ENCODE measurements around the gene LTB. TPM values are rescaled to one million over a fixed set of nuclear protein-coding genes. Genes with fewer than 3 reads are reported as not detected.

The LTB gene
- total and polyA plus RNA-seq, 2 of the 13 experiments (the other 11 are each of a cell fraction or from before 2014, with no cell fraction given), result 0.09 to 0.22 TPM

GRCh38 chr6:31569861-31570536 is 12.2 kb downstream of the LTB start:
- FAIRE-seq, result no peak
- BruUV-seq (replicated peaks), result no TSS peak
- no peaks in the 10 kb centered on the region for H3K79me2 ChIP-seq (ENCODE audit: insufficient read depth, low read length)
- ATAC-seq, result no peak
- in situ Hi-C loops (cut with HindIII; ENCODE audit: extremely low pct_ligation_motif_present, low pct_unique_long_range_greater_than_20kb) (no loop called here), intact Hi-C loops (cut with micrococcal nuclease; ENCODE audit: unreplicated experiment) (no loop called here)
- H3K9me3 ChIP-seq (ENCODE audit: low read length), result no peaks in the 10 kb centered on the region
- H3K27ac ChIP-seq (ENCODE audit: extremely low read length, insufficient read depth, low read length), result no peak overlapping the region
- ChIA-PET CTCF (ENCODE audit: low intra/inter-chr PET ratio, low total read pairs) (no interaction called here), POLR2A (no interaction called here)
- no peaks in the 10 kb centered on the region for H4K20me1 ChIP-seq (ENCODE audit: insufficient read depth, low read length)
- TF ChIP-seq MTF2 (CRISPR knock-in tag; IDR thresholded peaks at IDR 0.05; ENCODE audit: borderline replicate concordance), result no peak
- 21% methylated on average over 1 of the region's 1 CpG for WGBS (ENCODE audit: low lambda C conversion rate)
- DNase-seq (ENCODE audit: low spot score), result no peak
- H2AFZ ChIP-seq (ENCODE audit: low read length), result no peak overlapping the region
- H3K4me2 ChIP-seq (ENCODE audit: low read depth, low read length), result no peak overlapping the region
- peaks cover 13 to 56% of the 10 kb centered on the region in 2 experiments for H3K27me3 ChIP-seq (ENCODE audit: control insufficient read depth in 1 of 2, insufficient read depth in 2 of 2, low read length in 2 of 2)
- no peak overlapping the region for H3K9ac ChIP-seq (ENCODE audit: insufficient read depth, low read depth, low read length)
- H3K4me1 ChIP-seq (ENCODE audit: insufficient read depth, low read length), result peaks cover 9% of the 10 kb centered on the region
- H3K36me3 ChIP-seq (replicated peaks in 1 of 2; ENCODE audit: control insufficient read depth in 1 of 2, insufficient read depth in 2 of 2, low read length in 2 of 2), result no peaks in the 10 kb centered on the region
- no peak overlapping the region for H3K4me3 ChIP-seq (replicated peaks in 1 of 3; ENCODE audit: insufficient read depth in 1 of 3, low read depth in 2 of 3, low read length in 3 of 3)

- DNase-seq (ENCODE audit: low spot score) (no peak), ATAC-seq (no peak), FAIRE-seq (no peak)
- in situ Hi-C loops (cut with HindIII; ENCODE audit: extremely low pct_ligation_motif_present, low pct_unique_long_range_greater_than_20kb) (no loop called here), intact Hi-C loops (cut with micrococcal nuclease; ENCODE audit: unreplicated experiment) (no loop called here)
- ChIA-PET POLR2A (interaction anchor here (1.8 kb wide), 1 partner anchor 8 kb away, joined by 5 read pairs; no protein-coding TSS in a partner anchor), CTCF (ENCODE audit: low intra/inter-chr PET ratio, low total read pairs) (no interaction called here)
- H3K9ac ChIP-seq (ENCODE audit: insufficient read depth, low read depth, low read length), result no peak overlapping the region
- H3K27ac ChIP-seq (ENCODE audit: extremely low read length, insufficient read depth, low read length), result no peak overlapping the region
- BruUV-seq (replicated peaks), result no TSS peak
- peaks cover 9% of the 10 kb centered on the region for H3K4me1 ChIP-seq (ENCODE audit: insufficient read depth, low read length)
- no peaks in the 10 kb centered on the region for H3K79me2 ChIP-seq (ENCODE audit: insufficient read depth, low read length)
- no peaks in the 10 kb centered on the region for H4K20me1 ChIP-seq (ENCODE audit: insufficient read depth, low read length)
- H3K9me3 ChIP-seq (ENCODE audit: low read length), result no peaks in the 10 kb centered on the region
- H2AFZ ChIP-seq (ENCODE audit: low read length), result no peak overlapping the region
- H3K4me2 ChIP-seq (ENCODE audit: low read depth, low read length), result no peak overlapping the region
- peaks cover 11 to 42% of the 10 kb centered on the region in 2 experiments; a peak in 4 of 5 replicates for H3K27me3 ChIP-seq (ENCODE audit: control insufficient read depth in 1 of 2, insufficient read depth in 2 of 2, low read length in 2 of 2)
- H3K36me3 ChIP-seq (replicated peaks in 1 of 2; ENCODE audit: control insufficient read depth in 1 of 2, insufficient read depth in 2 of 2, low read length in 2 of 2), result no peaks in the 10 kb centered on the region
- H3K4me3 ChIP-seq (replicated peaks in 1 of 3; ENCODE audit: insufficient read depth in 1 of 3, low read depth in 2 of 3, low read length in 3 of 3), result no peak overlapping the region
- 47% methylated on average over 3 of the region's 3 CpGs for WGBS (ENCODE audit: low lambda C conversion rate)
- no peak for TF ChIP-seq FLYWCH1 (CRISPR knock-in tag; IDR thresholded peaks at IDR 0.05)
- TF ChIP-seq SALL2 (CRISPR knock-in tag; IDR thresholded peaks at IDR 0.05), result no peak
- TF ChIP-seq HDAC6 (IDR thresholded peaks at IDR 0.05; ENCODE audit: low read depth, low read length), result no peak
- TF ChIP-seq, protein P1, sequence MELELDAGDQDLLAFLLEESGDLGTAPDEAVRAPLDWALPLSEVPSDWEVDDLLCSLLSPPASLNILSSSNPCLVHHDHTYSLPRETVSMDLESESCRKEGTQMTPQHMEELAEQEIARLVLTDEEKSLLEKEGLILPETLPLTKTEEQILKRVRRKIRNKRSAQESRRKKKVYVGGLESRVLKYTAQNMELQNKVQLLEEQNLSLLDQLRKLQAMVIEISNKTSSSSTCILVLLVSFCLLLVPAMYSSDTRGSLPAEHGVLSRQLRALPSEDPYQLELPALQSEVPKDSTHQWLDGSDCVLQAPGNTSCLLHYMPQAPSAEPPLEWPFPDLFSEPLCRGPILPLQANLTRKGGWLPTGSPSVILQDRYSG (CRISPR knock-in tag; IDR thresholded peaks at IDR 0.05), result no peak
- TF ChIP-seq RBM22 (optimal IDR thresholded peaks at IDR 0.05; ENCODE audit: low read length), result no peak
- no peak for TF ChIP-seq PITX1 (CRISPR knock-in tag; IDR thresholded peaks at IDR 0.05)
- TF ChIP-seq ARID4A (CRISPR knock-in tag; IDR thresholded peaks at IDR 0.05; ENCODE audit: borderline replicate concordance), result no peak
- TF ChIP-seq ZNF382 (CRISPR knock-in tag; IDR thresholded peaks at IDR 0.05; ENCODE audit: borderline replicate concordance), result no peak
- TF ChIP-seq, protein P2, sequence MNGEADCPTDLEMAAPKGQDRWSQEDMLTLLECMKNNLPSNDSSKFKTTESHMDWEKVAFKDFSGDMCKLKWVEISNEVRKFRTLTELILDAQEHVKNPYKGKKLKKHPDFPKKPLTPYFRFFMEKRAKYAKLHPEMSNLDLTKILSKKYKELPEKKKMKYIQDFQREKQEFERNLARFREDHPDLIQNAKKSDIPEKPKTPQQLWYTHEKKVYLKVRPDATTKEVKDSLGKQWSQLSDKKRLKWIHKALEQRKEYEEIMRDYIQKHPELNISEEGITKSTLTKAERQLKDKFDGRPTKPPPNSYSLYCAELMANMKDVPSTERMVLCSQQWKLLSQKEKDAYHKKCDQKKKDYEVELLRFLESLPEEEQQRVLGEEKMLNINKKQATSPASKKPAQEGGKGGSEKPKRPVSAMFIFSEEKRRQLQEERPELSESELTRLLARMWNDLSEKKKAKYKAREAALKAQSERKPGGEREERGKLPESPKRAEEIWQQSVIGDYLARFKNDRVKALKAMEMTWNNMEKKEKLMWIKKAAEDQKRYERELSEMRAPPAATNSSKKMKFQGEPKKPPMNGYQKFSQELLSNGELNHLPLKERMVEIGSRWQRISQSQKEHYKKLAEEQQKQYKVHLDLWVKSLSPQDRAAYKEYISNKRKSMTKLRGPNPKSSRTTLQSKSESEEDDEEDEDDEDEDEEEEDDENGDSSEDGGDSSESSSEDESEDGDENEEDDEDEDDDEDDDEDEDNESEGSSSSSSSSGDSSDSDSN (CRISPR knock-in tag; IDR thresholded peaks at IDR 0.05), result no peak
Measured at GRCh38 chr6:31568537-31568961, 13.7 kb downstream of the LTB start.
